SU-DHL-6 (cell line): Measurements from ENCODE around the gene RGS17.

ENCODE experiments used
- H2AFZ ChIP-seq: fragments of 200-600 bp; sonication (generic); 2 replicates; pipeline ENCODE4 v1.6.1; 2014; ENCODE audit warnings: low read depth, mild to moderate bottlenecking, moderate library complexity, mixed read lengths, antibody characterized with exemption, low read length; ENCODE audit not compliant: severe bottlenecking
- H3F3A ChIP-seq: fragments of 200-600 bp; shearing (Covaris generic); 2 replicates; pipeline ENCODE4 v1.6.0; 2016; ENCODE audit warnings: antibody characterized with exemption, mild to moderate bottlenecking; ENCODE audit not compliant: insufficient read depth
- H3K27ac ChIP-seq: fragments of 200-600 bp; sonication (generic); 2 replicates; pipeline ENCODE4 v1.5.1; 2016; ENCODE audit warnings: low read depth, mild to moderate bottlenecking, low read length, moderate library complexity, mixed read lengths
- H3K27me3 ChIP-seq: fragments of 200-600 bp; sonication (generic), shearing (Covaris generic); 2 replicates; pipeline ENCODE4 v1.6.0; 2014; ENCODE audit warnings: mild to moderate bottlenecking, low read length
- H3K36me3 ChIP-seq: fragments of 200-600 bp; sonication (generic); 2 replicates; pipeline ENCODE4 v1.6.1; 2014; ENCODE audit warnings: mild to moderate bottlenecking, low read length, mixed read lengths
- H3K4me2 ChIP-seq: fragments of 300-600, 200-600 bp; shearing (Covaris generic), sonication (generic); 2 replicates; pipeline ENCODE4 v1.6.0; 2014; ENCODE audit warnings: low read length, low read depth, mild to moderate bottlenecking; ENCODE audit not compliant: poor library complexity, severe bottlenecking
- H3K4me3 ChIP-seq: fragments of 200-600 bp; sonication (generic); 2 replicates; pipeline ENCODE4 v1.5.1; 2014; ENCODE audit warnings: antibody characterized with exemption, low read length, mild to moderate bottlenecking, mixed read lengths; ENCODE audit not compliant: insufficient read depth, poor library complexity, severe bottlenecking
- H3K79me2 ChIP-seq: fragments of 200-600 bp; sonication (generic); 2 replicates; pipeline ENCODE4 v1.6.1; 2014; ENCODE audit warnings: mild to moderate bottlenecking, low read length, moderate library complexity; ENCODE audit not compliant: insufficient read depth
- H3K9ac ChIP-seq: fragments of 200-600 bp; sonication (generic); 2 replicates; pipeline ENCODE4 v1.7.0; 2014; ENCODE audit warnings: mild to moderate bottlenecking, low read length
- H3K9me2 ChIP-seq: fragments of 200-600 bp; sonication (generic); replicated peaks from 2 replicates; pipeline ENCODE4 v1.6.1; 2014; ENCODE audit warnings: low read length; ENCODE audit not compliant: insufficient read depth
- H3K9me3 ChIP-seq: fragments of 200-600 bp; sonication (generic); 2 replicates; pipeline ENCODE4 v1.6.1; 2014; ENCODE audit warnings: low read length, mixed read lengths; ENCODE audit not compliant: insufficient read depth
- H4K20me1 ChIP-seq: fragments of 200-600 bp; sonication (generic); 2 replicates; pipeline ENCODE4 v1.6.1; 2014; ENCODE audit warnings: low read depth, mild to moderate bottlenecking, antibody characterized with exemption, low read length, moderate library complexity, mixed read lengths
- CTCF ChIP-seq: fragments of 200-600 bp; sonication (generic); IDR thresholded peaks from one replicate; pipeline ENCODE4 v1.5.1; 2017; ENCODE audit warnings: antibody characterized with exemption, mild to moderate bottlenecking, low read length, moderate library complexity; ENCODE audit not compliant: insufficient read depth, poor library complexity, severe bottlenecking
- EZH2phosphoT487 ChIP-seq: fragments of 200-600 bp; sonication (generic), shearing (Covaris generic); conservative IDR thresholded peaks from 2 replicates; pipeline ENCODE4 v1.6.1; 2018; ENCODE audit warnings: mild to moderate bottlenecking, antibody characterized with exemption, low read length, moderate library complexity, mixed read lengths

Gene RGS17

GRCh38 chr6:153131037-153131981 lies at the start of gene RGS17:
Gene RGS17, minus strand, starts transcription at chr6:153131282. Its CDS starts 87,264 bp downstream, at chr6:153044018.
- Histone ChIP-seq H3K9me2 (no peaks in the 10 kb centered on the region), H3K9me3 (no peaks in the 10 kb centered on the region), H3K79me2 (no peaks in the 10 kb centered on the region), H3K27me3 (no peaks in the 10 kb centered on the region), H3K36me3 (no peaks in the 10 kb centered on the region), H3K27ac (no peak within 1 kb of the TSS), H2AFZ (no peak within 1 kb of the TSS), H3K4me3 (no peak within 1 kb of the TSS), H3K4me2 (no peak within 1 kb of the TSS), H3F3A (no peaks in the 10 kb centered on the region), H3K9ac (no peak within 1 kb of the TSS), H4K20me1 (no peaks in the 10 kb centered on the region)
- TF ChIP-seq CTCF (no peak), EZH2phosphoT487 (no peak)

- no peak overlapping the region for H3K27ac ChIP-seq
- H3K4me3 ChIP-seq: no peak overlapping the region
- H3K27me3 ChIP-seq: no peaks in the 10 kb centered on the region
- TF ChIP-seq CTCF: no peak
- H2AFZ ChIP-seq: no peak overlapping the region
- H3K4me2 ChIP-seq: no peak overlapping the region
- H3K36me3 ChIP-seq: no peaks in the 10 kb centered on the region
- no peaks in the 10 kb centered on the region for H3F3A ChIP-seq
- no peaks in the 10 kb centered on the region for H3K9me3 ChIP-seq
- H3K9me2 ChIP-seq: no peaks in the 10 kb centered on the region
- no peaks in the 10 kb centered on the region for H4K20me1 ChIP-seq
- H3K79me2 ChIP-seq: no peaks in the 10 kb centered on the region
- H3K9ac ChIP-seq: no peak overlapping the region
These were observed 41.7 kb upstream of the RGS17 start for GRCh38 chr6:153172815-153173214.

GRCh38 chr6:153170511-153170910 lies 39.4 kb upstream of the RGS17 start:
- no peaks in the 10 kb centered on the region for H3K79me2 ChIP-seq
- H3K4me3 ChIP-seq: no peak overlapping the region
- H3K27ac ChIP-seq: no peak overlapping the region
- no peaks in the 10 kb centered on the region for H3K9me2 ChIP-seq
- no peaks in the 10 kb centered on the region for H3K36me3 ChIP-seq
- no peaks in the 10 kb centered on the region for H3K27me3 ChIP-seq
- TF ChIP-seq CTCF: no peak
- no peaks in the 10 kb centered on the region for H3F3A ChIP-seq
- no peaks in the 10 kb centered on the region for H4K20me1 ChIP-seq
- no peak overlapping the region for H3K4me2 ChIP-seq
- no peak overlapping the region for H3K9ac ChIP-seq
- H2AFZ ChIP-seq: no peak overlapping the region
- no peaks in the 10 kb centered on the region for H3K9me3 ChIP-seq
